ENCODE data around the gene UPB1.
"Not testable (repeated sequence)": the region's sequence is repeated elsewhere in the genome, so short reads cannot be mapped to it uniquely, and the experiment has no call there.

The UPB1 gene

DNA sequence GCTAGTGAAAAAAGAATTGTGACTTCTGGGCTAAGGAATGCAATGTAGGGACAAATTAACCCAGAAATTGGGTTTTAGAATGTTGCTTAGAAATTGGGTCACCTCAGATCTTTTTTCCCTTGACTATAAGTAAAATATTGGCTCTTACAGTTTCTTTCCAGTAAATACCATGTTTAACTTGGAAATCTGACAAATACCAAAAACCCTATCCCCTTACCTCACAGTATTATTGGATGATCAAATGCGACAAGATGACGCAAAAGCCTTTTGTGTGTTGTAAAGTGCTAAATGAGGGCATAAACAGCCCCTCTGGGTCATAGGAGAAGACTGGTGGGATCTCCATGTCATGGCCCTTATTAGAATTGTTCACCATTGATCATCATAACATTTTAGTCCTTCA lies 6.1 kb upstream of the UPB1 start:
- Histone ChIP-seq H3K9me3 (ENCODE audit: severe bottlenecking) (no peaks in the 10 kb centered on the region), H3K4me3 (ENCODE audit: low read depth, low read length) (no peak overlapping the region), H3K36me3 (no peaks in the 10 kb centered on the region), H3K27ac (no peak overlapping the region), H3K27me3 (ENCODE audit: insufficient read depth, low read depth, severe bottlenecking) (no peaks in the 10 kb centered on the region)
- TF ChIP-seq, protein P1, sequence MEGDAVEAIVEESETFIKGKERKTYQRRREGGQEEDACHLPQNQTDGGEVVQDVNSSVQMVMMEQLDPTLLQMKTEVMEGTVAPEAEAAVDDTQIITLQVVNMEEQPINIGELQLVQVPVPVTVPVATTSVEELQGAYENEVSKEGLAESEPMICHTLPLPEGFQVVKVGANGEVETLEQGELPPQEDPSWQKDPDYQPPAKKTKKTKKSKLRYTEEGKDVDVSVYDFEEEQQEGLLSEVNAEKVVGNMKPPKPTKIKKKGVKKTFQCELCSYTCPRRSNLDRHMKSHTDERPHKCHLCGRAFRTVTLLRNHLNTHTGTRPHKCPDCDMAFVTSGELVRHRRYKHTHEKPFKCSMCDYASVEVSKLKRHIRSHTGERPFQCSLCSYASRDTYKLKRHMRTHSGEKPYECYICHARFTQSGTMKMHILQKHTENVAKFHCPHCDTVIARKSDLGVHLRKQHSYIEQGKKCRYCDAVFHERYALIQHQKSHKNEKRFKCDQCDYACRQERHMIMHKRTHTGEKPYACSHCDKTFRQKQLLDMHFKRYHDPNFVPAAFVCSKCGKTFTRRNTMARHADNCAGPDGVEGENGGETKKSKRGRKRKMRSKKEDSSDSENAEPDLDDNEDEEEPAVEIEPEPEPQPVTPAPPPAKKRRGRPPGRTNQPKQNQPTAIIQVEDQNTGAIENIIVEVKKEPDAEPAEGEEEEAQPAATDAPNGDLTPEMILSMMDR (IDR thresholded peaks at IDR 0.05; ENCODE audit: low read depth, low read length): no peak
- no peak for DNase-seq

DNA sequence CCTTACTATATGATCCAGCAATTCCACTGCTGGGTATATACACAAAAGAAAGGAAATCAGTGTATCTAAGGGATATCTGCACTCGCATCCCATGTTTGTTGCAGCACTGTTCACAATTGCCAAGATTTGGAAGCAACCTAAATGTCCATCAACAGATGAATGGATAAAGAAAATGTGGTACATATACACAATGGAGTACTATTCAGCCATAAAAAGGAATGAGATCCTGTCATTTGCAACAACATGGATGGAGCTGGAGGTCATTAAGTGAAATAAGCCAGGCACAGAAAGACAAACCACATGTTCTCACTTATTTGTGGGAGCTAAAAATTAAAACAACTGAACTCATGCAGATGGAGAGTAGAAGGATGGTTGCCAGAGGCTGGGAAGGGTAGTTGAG lies 5.7 kb upstream of the UPB1 start:
- not testable (repeated sequence) for H3K4me3 ChIP-seq (ENCODE audit: low read depth, low read length); H3K27ac ChIP-seq; H3K27me3 ChIP-seq (ENCODE audit: insufficient read depth, low read depth, severe bottlenecking); DNase-seq; H3K36me3 ChIP-seq; H3K9me3 ChIP-seq (ENCODE audit: severe bottlenecking)

DNA sequence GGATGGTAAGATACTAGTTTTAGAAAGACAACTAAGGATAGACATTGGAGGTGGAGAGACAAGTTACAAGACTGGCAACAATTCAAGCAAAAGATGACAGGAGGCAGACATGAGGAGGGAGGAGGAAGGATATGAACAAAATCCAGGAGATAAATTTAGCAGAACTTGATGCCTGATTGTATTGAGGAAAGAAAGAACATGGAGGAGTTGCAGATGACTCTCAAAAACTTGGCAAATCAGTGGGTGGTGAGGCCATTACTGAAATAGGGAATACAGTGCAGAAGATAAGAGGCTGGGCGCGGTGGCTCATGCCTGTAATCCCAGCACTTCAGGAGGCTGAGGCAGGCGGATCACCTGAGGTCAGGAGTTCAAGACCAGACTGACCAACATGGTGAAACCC lies 2.7 kb upstream of the UPB1 start:
- no peaks in the 10 kb centered on the region for H3K27me3 ChIP-seq (ENCODE audit: insufficient read depth, low read depth, severe bottlenecking)
- H3K9me3 ChIP-seq (ENCODE audit: severe bottlenecking): no peaks in the 10 kb centered on the region
- no peak overlapping the region for H3K27ac ChIP-seq
- no peaks in the 10 kb centered on the region for H3K36me3 ChIP-seq
- TF ChIP-seq, protein P1 (IDR thresholded peaks at IDR 0.05; ENCODE audit: low read depth, low read length): no peak
- no peak for DNase-seq
- H3K4me3 ChIP-seq (ENCODE audit: low read depth, low read length): no peak overlapping the region

DNA sequence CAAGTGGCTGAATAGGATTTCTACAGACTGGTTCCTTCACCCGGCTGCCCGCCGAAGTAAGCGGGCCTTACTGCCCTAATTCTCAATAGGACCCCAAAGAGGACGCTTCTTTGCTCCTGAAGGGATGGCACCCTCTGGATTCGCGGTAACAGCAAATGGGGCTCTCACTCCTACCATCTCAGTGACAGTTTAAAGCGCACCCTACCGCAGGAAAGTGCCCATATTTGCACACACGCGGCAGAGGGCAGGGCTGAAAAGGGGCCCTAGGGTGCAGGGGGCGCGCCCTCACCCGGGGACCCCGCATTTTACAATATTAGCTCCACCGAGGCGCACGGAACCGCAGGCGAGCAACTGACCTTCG lies 985 bp upstream of the UPB1 start:
- Histone ChIP-seq H3K27me3 (ENCODE audit: insufficient read depth, low read depth, severe bottlenecking) (no peaks in the 10 kb centered on the region), H3K4me3 (ENCODE audit: low read depth, low read length) (no peak overlapping the region), H3K9me3 (ENCODE audit: severe bottlenecking) (no peaks in the 10 kb centered on the region), H3K36me3 (no peaks in the 10 kb centered on the region), H3K27ac (no peak overlapping the region)
- TF ChIP-seq, protein P1 (IDR thresholded peaks at IDR 0.05; ENCODE audit: low read depth, low read length): no peak
- DNase-seq: no peak

- no peaks in the 10 kb centered on the region for H3K27me3 ChIP-seq (ENCODE audit: insufficient read depth, low read depth, severe bottlenecking)
- no peaks in the 10 kb centered on the region for H3K9me3 ChIP-seq (ENCODE audit: severe bottlenecking)
- H3K36me3 ChIP-seq: no peaks in the 10 kb centered on the region
- no peak for DNase-seq
- H3K4me3 ChIP-seq (ENCODE audit: low read depth, low read length): no peak overlapping the region
- H3K27ac ChIP-seq: no peak overlapping the region
- TF ChIP-seq, protein P1 (IDR thresholded peaks at IDR 0.05; ENCODE audit: low read depth, low read length): no peak
Observed at GRCh38 chr22:24495365-24495675, 188 bp downstream of the UPB1 start.

GRCh38 chr22:24496234-24496633 lies 1.1 kb downstream of the UPB1 start:
- Histone ChIP-seq H3K4me3 (ENCODE audit: low read depth, low read length) (no peak overlapping the region), H3K27ac (peak overlapping the region; percentile 58), H3K9me3 (ENCODE audit: severe bottlenecking) (no peaks in the 10 kb centered on the region), H3K36me3 (no peaks in the 10 kb centered on the region), H3K27me3 (ENCODE audit: insufficient read depth, low read depth, severe bottlenecking) (no peaks in the 10 kb centered on the region)
- TF ChIP-seq, protein P1 (IDR thresholded peaks at IDR 0.05; ENCODE audit: low read depth, low read length): no peak
- peak; percentile 80 for DNase-seq

All from WERI-Rb-1 (cell line).